GM08714 (cell line): ENCODE results near the gene SSBP3.

ENCODE experiments used
- H3K4me3 ChIP-seq: fragments of 200-500 bp; sonication (Bioruptor generic); 2 replicates; pipeline ENCODE4 v1.5.1; 2014; ENCODE audit warnings: mild to moderate bottlenecking, low read length, inconsistent platforms
- ZNF274 ChIP-seq: IDR thresholded peaks from 2 replicates; pipeline ENCODE4 v1.6.1; 2012; ENCODE audit warnings: mild to moderate bottlenecking, low read depth, low read length

The SSBP3 gene

DNA sequence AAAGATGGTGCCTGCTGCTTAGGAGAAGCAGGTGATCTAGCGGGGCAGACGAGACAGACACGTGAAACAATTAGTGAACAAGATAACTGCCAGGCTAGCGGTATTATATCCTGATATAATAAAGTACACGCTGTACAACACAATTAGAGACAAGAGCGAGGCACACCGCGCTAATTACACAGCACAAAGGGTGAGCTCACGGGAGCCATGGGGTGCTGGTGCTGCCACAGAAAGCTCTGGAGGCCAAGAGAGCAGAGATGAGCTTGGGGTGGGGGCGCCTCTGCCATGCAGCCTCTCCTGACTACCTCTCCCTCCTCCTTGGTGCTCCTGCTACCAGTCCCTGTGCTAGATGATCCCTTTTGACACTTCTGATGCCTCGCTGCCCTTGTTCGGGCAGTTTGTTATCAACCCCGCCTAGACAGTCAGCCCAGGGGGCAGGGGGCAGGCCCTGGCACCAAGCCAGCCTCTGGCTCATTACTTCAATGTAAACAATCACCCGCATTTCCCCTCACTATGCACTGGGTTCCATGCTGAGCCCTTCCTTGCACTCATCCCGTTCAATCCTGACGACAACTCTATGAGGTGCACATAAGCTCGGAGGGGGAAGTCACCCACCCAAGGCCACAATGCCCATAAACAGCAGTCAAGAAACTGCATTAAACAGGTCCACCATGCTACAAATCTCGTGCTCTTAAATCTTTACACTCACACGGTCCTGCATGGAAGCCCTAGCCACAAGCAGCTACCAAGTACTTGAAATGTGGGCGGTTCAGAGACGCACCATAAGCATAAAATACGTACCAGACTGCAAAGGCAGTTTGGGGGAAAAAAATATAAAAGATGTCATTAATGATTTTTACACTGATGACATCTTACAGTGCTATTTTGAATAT lies 103.0 kb downstream of the SSBP3 start:
- no peak overlapping the region for H3K4me3 ChIP-seq
- no peak for TF ChIP-seq ZNF274

DNA sequence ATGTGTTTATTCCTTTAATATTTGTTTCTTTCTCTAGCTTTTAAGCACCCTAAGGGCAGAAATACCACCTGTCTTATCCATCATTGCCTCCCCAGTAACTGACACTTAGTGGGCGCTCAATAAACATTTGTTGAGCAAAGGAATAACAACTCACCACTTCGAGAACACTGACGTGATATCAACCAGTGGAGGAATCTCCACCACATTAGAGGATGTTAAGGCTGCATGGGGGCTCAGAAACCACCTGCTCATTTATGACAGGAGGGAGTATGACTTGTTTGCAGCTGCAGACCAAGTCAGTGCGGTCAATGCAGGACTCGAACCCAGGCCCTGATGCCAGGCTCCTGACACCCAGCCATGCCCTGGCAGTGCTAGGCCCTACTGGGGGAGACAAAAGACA lies 103.6 kb downstream of the SSBP3 start:
- no peak overlapping the region for H3K4me3 ChIP-seq
- no peak for TF ChIP-seq ZNF274

- no peak overlapping the region for H3K4me3 ChIP-seq
- no peak for TF ChIP-seq ZNF274
Observed at GRCh38 chr1:54301497-54301896, 104.7 kb downstream of the SSBP3 start.

DNA sequence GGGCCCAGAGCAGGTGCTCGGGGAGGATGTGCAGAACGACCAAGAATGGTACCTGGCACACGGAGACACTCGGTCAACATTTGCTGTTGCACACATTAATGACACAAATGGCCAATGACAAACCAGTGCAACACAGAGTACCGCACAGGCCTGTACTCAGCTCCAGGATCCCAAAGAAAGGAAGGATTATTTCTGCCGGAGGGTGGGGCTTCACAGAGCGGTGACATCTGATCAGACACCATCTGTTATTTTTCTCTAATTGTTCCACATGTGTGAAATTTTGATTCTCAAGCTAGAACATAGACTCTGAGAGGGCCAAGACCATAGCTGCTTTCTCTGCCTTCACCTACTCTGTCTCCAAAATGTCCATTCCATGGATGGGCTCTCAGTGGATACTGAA lies 105.8 kb downstream of the SSBP3 start:
- H3K4me3 ChIP-seq: no peak overlapping the region
- no peak for TF ChIP-seq ZNF274

GRCh38 chr1:54299037-54299436 lies 107.2 kb downstream of the SSBP3 start:
- no peak for TF ChIP-seq ZNF274
- no peak overlapping the region for H3K4me3 ChIP-seq

GRCh38 chr1:54298284-54299033 lies 107.7 kb downstream of the SSBP3 start:
- H3K4me3 ChIP-seq: no peak overlapping the region
- no peak for TF ChIP-seq ZNF274

GRCh38 chr1:54297596-54298283 lies 108.5 kb downstream of the SSBP3 start:
- no peak overlapping the region for H3K4me3 ChIP-seq
- no peak for TF ChIP-seq ZNF274

DNA sequence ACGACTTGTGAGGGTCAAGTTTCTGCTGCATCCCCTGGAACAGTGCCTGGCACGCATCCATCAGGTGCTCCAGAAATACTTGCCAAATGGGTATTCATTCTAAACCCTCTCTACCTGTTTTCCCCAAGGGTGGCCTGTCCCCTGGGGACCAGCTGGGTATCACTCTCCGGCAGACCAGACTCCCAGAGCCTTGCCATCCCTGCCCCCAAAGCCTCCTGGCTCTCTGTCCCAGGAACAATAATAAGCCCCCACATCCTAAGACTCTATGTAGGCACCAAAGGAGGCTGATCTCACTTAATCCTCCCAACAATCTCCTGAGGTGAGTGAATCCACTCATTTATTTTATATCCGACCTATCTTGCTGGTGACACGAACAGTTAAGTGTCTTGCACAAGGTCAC lies 109.5 kb downstream of the SSBP3 start:
- no peak overlapping the region for H3K4me3 ChIP-seq
- TF ChIP-seq ZNF274: no peak

DNA sequence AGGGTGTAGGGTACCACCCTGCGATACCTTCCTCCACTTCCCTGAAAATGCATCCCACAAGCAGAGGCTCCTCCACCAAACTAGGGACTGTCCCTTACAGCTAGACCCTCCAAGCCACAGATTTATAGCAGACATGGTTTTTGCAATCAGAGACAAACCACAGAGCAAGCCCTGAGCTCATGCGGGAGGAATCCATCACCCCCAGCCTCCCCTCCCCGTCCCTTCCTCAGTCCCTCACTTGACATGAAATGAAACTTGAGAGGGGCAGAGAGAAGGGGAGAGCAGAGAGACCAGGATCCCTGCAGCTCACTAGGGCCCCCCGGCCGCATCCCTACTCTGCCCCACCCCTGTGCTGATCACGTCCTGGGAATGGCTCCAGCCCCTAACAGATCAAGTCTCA lies 111.3 kb downstream of the SSBP3 start:
- no peak overlapping the region for H3K4me3 ChIP-seq
- no peak for TF ChIP-seq ZNF274

DNA sequence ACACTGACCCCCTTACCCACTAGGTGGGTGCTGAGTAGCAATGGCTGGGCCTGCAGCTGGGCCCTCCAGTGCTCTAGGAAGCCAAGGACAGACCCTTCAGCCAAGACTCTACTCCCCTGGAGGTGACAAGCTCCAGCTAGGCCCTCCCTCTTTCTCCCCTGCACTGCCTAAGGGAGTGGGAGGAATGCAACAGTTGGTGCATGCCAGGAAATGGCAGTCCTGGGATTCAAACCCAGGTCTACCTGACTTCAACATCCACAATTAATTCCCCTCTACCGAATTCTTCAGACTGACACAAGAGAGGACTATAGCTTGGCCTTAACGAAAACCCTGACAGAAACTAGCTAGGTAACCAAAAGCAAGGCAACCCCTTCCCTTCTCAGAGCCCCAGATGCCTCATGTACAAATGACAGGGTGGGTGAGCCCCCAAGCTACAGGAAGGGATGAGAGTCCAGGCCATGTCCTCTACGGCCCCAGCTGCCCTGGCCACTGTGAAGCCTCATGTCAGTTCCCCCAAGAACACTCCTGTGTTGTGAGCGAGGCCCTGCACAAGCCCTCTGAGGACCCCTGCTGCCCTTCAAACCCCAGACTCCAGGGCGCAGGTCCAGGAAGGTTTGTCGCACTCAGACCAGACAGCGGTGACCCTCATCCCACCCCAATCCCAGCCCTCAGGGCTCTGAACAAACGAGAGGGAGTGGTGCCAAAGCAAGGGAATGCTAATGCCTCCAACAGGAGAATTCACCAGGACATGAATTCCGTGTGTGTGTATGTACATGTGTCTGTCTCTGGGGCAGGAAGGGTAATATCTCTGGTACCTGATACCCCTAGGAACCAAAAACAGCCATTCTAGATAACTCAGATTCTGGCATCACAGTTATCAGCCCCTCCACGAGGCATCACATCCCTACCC lies 113.9 kb downstream of the SSBP3 start:
- no peak overlapping the region for H3K4me3 ChIP-seq
- TF ChIP-seq ZNF274: no peak

GRCh38 chr1:54291276-54292001 lies 114.8 kb downstream of the SSBP3 start:
- H3K4me3 ChIP-seq: no peak overlapping the region
- TF ChIP-seq ZNF274: no peak

GRCh38 chr1:54290506-54291184 lies 115.5 kb downstream of the SSBP3 start:
- TF ChIP-seq ZNF274: no peak
- no peak overlapping the region for H3K4me3 ChIP-seq
